Measurements from ENCODE around the gene TSPAN13. TPM values are rescaled to one million over a fixed set of nuclear protein-coding genes. Genes with fewer than 3 reads are reported as not detected.

Gene TSPAN13
- total and polyA plus RNA-seq, 8 donors: 3.6 to 74.5 (median 35.4) TPM

- 28 to 43% (median 40%) methylated on average over 6 of the region's 6 CpGs for WGBS, 5 donors
- peaks cover 0 to 13% (median under 1%) of the 10 kb centered on the region in 4 donors for H3K4me1 ChIP-seq
- no peak overlapping the region for H3K4me3 ChIP-seq
- DNase-seq: peak in 1 of 2 donors; percentile 58
- H3K27me3 ChIP-seq: no peaks in the 10 kb centered on the region
- intact Hi-C loops (cut with DNase I; ENCODE audit: low total_unique reads): no loop called here
- H3K36me3 ChIP-seq: peaks cover 0 to 42% (median 8%) of the 10 kb centered on the region in 4 donors
- TF ChIP-seq EP300 (IDR thresholded peaks at IDR 0.05): no peak
- TF ChIP-seq POLR2AphosphoS5 (IDR thresholded peaks at IDR 0.05): peak in 1 of 3 donors; percentile 9
- no peaks in the 10 kb centered on the region for H3K9me3 ChIP-seq
- peak overlapping the region in 1 of 5 donors; percentile 5 for H3K27ac ChIP-seq
Observed at GRCh38 chr7:16795624-16796023, 42.1 kb downstream of the TSPAN13 start.

GRCh38 chr7:16801111-16801542 is 47.6 kb downstream of the TSPAN13 start:
- intact Hi-C loops (cut with DNase I; ENCODE audit: low total_unique reads): no loop called here
- peak overlapping the region in 2 of 4 donors; percentile 42 to 43 for H3K4me3 ChIP-seq
- H3K9me3 ChIP-seq: no peaks in the 10 kb centered on the region
- H3K27me3 ChIP-seq: no peaks in the 10 kb centered on the region
- peak overlapping the region in 3 of 5 donors; percentile 54 to 79 (median 57) for H3K27ac ChIP-seq
- TF ChIP-seq POLR2A (IDR thresholded peaks at IDR 0.05) (no peak), POLR2AphosphoS5 (IDR thresholded peaks at IDR 0.05) (no peak), EP300 (IDR thresholded peaks at IDR 0.05) (no peak)
- TF ChIP-seq, protein P1, sequence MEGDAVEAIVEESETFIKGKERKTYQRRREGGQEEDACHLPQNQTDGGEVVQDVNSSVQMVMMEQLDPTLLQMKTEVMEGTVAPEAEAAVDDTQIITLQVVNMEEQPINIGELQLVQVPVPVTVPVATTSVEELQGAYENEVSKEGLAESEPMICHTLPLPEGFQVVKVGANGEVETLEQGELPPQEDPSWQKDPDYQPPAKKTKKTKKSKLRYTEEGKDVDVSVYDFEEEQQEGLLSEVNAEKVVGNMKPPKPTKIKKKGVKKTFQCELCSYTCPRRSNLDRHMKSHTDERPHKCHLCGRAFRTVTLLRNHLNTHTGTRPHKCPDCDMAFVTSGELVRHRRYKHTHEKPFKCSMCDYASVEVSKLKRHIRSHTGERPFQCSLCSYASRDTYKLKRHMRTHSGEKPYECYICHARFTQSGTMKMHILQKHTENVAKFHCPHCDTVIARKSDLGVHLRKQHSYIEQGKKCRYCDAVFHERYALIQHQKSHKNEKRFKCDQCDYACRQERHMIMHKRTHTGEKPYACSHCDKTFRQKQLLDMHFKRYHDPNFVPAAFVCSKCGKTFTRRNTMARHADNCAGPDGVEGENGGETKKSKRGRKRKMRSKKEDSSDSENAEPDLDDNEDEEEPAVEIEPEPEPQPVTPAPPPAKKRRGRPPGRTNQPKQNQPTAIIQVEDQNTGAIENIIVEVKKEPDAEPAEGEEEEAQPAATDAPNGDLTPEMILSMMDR (IDR thresholded peaks at IDR 0.05): peak in 3 of 7 experiments; percentile 22 to 31 (median 25)
- H3K4me1 ChIP-seq: peaks cover 0 to 18% (median 2%) of the 10 kb centered on the region in 4 donors
- DNase-seq: peak in 1 of 2 donors; percentile 73
- peaks cover 0 to 22% (median under 1%) of the 10 kb centered on the region in 4 donors for H3K36me3 ChIP-seq

- no peak for DNase-seq
- H3K27me3 ChIP-seq: no peaks in the 10 kb centered on the region
- peaks cover 0 to 18% (median 2%) of the 10 kb centered on the region in 4 donors for H3K4me1 ChIP-seq
- WGBS, 5 donors: 28 to 57% (median 44%) methylated on average over 4 of the region's 4 CpGs
- TF ChIP-seq POLR2A (IDR thresholded peaks at IDR 0.05): no peak
- TF ChIP-seq, protein P1 (IDR thresholded peaks at IDR 0.05): no peak
- TF ChIP-seq EP300 (IDR thresholded peaks at IDR 0.05): no peak
- peak overlapping the region in 2 of 4 donors; percentile 42 to 43 for H3K4me3 ChIP-seq
- peaks cover 0 to 22% (median 0%) of the 10 kb centered on the region in 4 donors for H3K36me3 ChIP-seq
- peak overlapping the region in 4 of 5 donors; percentile 54 to 79 (median 60) for H3K27ac ChIP-seq
- intact Hi-C loops (cut with DNase I; ENCODE audit: low total_unique reads): no loop called here
- no peaks in the 10 kb centered on the region for H3K9me3 ChIP-seq
Observed at GRCh38 chr7:16801579-16801978, 48.0 kb downstream of the TSPAN13 start.

DNA sequence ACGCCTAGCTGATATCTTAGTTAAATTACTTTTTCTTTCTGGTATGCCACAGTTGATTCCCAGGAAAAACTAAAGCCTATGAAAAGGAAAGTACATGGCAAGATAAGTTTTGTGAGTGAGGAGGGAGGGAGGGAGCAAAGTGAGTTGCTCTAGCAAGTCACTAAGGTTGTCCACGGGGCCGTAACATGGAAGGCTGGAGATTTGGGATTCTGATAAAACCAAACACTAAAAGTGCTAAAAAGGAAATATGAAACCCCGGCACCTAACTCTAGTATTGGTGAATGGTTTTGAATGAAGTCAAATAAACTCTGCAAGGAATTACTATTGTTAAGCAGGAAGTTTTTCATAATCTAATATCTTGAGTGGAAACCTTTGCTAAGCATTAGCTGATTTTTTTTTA is 49.6 kb downstream of the TSPAN13 start:
- DNase-seq: no peak
- Histone ChIP-seq H3K27ac (peak overlapping the region; percentile 27 to 84 (median 57)), H3K9me3 (no peaks in the 10 kb centered on the region), H3K36me3 (peaks cover 0 to 19% (median 0%) of the 10 kb centered on the region in 4 donors), H3K4me3 (peak overlapping the region; percentile 29 to 43 (median 40)), H3K4me1 (peaks cover 0 to 18% (median 2%) of the 10 kb centered on the region in 4 donors), H3K27me3 (no peaks in the 10 kb centered on the region)
- WGBS, 5 donors: 37 to 71% (median 47%) methylated on average over 4 of the region's 4 CpGs
- TF ChIP-seq POLR2AphosphoS5 (IDR thresholded peaks at IDR 0.05): peak in 1 of 3 donors; percentile 3
- TF ChIP-seq, protein P1 (IDR thresholded peaks at IDR 0.05): no peak
- intact Hi-C loops (cut with DNase I; ENCODE audit: low total_unique reads): no loop called here

Data from stomach (tissue), 9 donors.